Loucy (cell line): ENCODE results near the gene IPO5.

Experiments
- EZH2phosphoT487 ChIP-seq: fragments of 200-600 bp; IDR thresholded peaks from 2 replicates; pipeline ENCODE4 v1.6.1; 2018; ENCODE audit warnings: antibody characterized with exemption, mild to moderate bottlenecking, moderate library complexity, borderline replicate concordance
- TF ChIP-seq, protein P1 (sequence below): fragments of 200-600 bp; sonication (generic); conservative IDR thresholded peaks from 2 replicates; pipeline ENCODE4 v1.5.1; 2014; ENCODE audit warnings: mild to moderate bottlenecking, antibody characterized with exemption, low read length

DNA sequence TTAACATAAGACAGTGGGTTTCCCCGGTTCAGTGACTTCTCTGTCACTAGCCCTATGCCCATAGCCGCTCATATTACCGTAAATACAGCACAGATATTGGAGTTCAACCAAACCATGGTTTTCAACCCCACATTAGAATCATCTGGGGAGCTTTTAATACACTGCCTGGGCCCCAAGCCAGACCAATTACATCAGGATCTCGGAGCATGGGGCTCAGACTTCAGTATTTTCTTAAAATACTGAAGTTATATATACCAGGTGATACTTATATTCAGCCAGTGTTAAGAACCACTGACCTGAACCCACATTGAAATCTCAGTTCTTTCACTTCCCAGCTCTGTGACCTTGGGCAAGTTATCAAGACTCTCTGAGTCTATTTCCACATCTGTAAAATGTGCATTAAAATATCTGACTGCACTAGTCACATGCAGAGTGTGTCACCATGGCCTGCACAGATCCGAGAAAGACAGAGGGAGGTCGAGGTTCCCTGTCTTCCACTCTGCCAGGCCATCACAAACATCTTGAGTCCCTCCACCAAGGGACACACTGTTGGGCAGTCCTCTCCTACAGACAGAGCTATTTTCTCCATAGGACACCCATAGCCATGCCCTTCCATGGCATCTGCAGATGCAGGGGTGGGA is 32.2 kb upstream of the IPO5 start:
- TF ChIP-seq, protein P1, sequence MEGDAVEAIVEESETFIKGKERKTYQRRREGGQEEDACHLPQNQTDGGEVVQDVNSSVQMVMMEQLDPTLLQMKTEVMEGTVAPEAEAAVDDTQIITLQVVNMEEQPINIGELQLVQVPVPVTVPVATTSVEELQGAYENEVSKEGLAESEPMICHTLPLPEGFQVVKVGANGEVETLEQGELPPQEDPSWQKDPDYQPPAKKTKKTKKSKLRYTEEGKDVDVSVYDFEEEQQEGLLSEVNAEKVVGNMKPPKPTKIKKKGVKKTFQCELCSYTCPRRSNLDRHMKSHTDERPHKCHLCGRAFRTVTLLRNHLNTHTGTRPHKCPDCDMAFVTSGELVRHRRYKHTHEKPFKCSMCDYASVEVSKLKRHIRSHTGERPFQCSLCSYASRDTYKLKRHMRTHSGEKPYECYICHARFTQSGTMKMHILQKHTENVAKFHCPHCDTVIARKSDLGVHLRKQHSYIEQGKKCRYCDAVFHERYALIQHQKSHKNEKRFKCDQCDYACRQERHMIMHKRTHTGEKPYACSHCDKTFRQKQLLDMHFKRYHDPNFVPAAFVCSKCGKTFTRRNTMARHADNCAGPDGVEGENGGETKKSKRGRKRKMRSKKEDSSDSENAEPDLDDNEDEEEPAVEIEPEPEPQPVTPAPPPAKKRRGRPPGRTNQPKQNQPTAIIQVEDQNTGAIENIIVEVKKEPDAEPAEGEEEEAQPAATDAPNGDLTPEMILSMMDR = no peak
- TF ChIP-seq EZH2phosphoT487 = no peak
